ENCODE data around the gene QRICH1. TPM values are rescaled to one million over a fixed set of nuclear protein-coding genes. Genes with fewer than 3 reads are reported as not detected.
"Not testable (repeated sequence)": the region's sequence is repeated elsewhere in the genome, so short reads cannot be mapped to it uniquely, and the experiment has no call there.

Gene QRICH1
- total RNA-seq, 1 donor from 2014 or later: 55.3 TPM

- no peak for DNase-seq (ENCODE audit: low read depth)
Measured at GRCh38 chr3:49017229-49017970, 76.5 kb downstream of the QRICH1 start.

GRCh38 chr3:49016414-49017228 lies 77.2 kb downstream of the QRICH1 start:
- no peak for DNase-seq (ENCODE audit: low read depth)

DNA sequence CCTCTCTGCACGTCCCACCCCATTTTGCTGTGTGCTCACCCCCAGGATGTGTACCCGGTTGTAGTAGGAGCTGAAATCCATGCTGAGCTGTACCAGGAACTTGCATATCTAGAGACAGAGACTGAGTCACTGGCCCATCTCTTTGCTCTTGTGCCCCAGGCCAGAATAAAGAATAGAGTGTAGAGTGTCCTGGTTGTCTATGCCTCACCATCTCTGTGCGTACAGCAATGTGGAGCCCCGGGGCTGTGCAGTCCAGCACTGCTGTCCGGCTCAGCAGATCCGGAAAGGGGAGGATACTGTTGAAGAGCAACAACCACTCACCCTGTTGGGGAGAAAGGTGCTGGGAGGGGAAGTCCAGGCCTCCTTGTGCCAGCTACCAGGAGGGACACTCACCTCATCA lies 78.1 kb downstream of the QRICH1 start:
- DNase-seq (ENCODE audit: low read depth): no peak

DNA sequence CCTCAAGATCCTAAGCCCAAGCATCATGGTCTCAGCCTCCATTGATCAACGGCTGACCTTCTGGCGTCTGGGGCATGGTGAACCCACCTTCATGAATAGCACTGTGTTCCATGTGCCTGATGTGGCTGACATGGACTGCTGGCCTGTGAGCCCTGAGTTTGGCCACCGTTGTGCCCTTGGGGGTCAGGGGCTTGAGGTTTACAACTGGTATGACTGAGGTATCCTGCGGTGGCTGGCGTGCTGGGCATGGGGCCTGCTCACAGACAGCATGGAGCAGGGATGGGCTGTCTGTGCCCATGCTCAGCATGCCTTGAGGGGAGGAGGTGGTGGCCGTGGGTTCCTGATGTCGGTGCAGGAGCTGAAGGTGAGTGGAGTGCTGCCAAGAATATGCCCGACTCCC lies 78.8 kb downstream of the QRICH1 start:
- DNase-seq (ENCODE audit: low read depth): no peak

GRCh38 chr3:49013738-49014660 lies 79.9 kb downstream of the QRICH1 start:
- no peak for DNase-seq (ENCODE audit: low read depth)

DNA sequence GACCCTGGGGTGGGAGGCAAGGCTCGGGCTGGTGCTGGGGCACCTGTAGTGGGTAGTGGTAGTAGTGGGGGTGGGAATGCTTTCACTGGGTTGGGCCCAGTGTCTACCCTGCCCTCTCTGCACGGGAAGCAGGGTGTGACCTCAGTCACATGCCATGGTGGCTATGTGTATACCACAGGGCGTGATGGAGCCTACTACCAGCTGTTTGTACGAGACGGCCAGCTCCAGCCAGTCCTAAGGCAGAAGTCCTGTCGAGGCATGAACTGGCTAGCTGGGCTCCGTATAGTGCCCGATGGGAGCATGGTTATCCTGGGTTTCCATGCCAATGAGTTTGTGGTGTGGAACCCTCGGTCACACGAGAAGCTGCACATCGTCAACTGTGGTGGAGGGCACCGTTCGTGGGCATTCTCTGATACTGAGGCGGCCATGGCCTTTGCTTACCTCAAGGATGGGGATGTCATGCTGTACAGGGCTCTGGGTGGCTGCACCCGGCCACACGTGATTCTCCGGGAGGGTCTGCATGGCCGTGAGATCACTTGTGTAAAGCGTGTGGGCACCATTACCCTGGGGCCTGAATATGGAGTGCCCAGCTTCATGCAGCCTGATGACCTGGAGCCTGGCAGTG lies 80.6 kb downstream of the QRICH1 start:
- no peak for DNase-seq (ENCODE audit: low read depth)

DNA sequence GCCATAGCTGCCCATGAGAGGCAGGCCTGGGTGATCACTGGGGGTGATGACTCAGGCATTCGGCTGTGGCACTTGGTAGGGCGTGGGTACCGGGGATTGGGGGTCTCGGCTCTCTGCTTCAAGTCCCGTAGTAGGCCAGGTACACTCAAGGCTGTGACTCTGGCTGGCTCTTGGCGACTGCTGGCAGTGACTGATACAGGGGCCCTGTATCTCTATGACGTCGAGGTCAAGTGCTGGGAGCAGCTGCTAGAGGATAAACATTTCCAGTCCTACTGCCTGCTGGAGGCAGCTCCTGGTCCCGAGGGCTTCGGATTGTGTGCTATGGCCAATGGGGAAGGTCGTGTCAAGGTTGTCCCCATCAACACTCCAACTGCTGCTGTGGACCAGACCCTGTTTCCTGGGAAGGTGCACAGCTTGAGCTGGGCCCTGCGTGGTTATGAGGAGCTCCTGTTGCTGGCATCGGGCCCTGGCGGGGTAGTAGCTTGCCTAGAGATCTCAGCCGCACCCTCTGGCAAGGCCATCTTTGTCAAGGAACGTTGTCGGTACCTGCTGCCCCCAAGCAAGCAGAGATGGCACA lies 81.3 kb downstream of the QRICH1 start:
- DNase-seq (ENCODE audit: low read depth): no peak

GRCh38 chr3:49009396-49009795 lies 84.5 kb downstream of the QRICH1 start:
- no peak for DNase-seq (ENCODE audit: low read depth)

- not testable (repeated sequence) for DNase-seq (ENCODE audit: low read depth)
Measured at GRCh38 chr3:49008627-49009026, 85.2 kb downstream of the QRICH1 start.

- DNase-seq (ENCODE audit: low read depth): peak; percentile 44
Measured at GRCh38 chr3:49007771-49008528, 85.9 kb downstream of the QRICH1 start.

DNA sequence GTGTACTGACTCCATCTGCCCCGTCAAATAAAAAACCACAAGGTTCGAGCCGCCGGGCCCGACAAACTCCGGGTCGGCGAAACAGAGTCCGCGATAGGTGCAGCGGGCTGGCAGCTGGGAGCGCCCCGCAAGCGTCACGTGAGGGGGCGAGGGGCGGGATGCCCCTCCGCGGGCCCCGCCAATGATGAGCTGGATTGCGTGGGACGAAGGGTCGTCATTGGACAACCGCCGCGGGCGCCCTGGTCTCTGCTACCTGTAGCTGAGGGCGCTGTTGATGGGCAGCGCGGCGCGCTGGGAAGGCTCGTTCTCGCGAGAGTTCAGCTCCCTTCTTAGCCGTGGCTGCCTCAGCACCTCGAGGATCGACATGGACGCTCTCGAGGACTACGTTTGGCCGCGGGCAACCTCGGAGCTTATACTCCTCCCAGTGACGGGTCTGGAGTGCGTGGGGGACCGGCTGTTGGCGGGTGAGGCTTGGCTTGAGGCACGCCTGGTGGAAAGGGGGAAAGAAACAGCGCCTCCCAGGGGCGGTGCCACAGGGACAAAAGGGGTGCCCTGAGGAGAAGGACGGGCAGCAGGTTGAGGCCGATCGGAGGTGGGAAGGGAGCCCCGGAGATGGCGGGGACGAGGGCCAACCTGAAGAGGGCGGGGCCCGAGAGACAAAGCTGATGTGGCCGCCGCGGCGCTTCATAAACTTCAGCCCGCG lies 86.7 kb downstream of the QRICH1 start, which contains the start of gene WDR6:
WDR6 (plus strand) TSS at position 324 of the 703 bp plus-strand sequence; CDS start at position 365, 41 bp downstream.
- DNase-seq (ENCODE audit: low read depth): peak; percentile 94

GRCh38 chr3:49006408-49007067 lies 87.3 kb downstream of the QRICH1 start:
- no peak for DNase-seq (ENCODE audit: low read depth)

- DNase-seq (ENCODE audit: low read depth): no peak
Measured at GRCh38 chr3:49005998-49006397, 87.9 kb downstream of the QRICH1 start.

DNA sequence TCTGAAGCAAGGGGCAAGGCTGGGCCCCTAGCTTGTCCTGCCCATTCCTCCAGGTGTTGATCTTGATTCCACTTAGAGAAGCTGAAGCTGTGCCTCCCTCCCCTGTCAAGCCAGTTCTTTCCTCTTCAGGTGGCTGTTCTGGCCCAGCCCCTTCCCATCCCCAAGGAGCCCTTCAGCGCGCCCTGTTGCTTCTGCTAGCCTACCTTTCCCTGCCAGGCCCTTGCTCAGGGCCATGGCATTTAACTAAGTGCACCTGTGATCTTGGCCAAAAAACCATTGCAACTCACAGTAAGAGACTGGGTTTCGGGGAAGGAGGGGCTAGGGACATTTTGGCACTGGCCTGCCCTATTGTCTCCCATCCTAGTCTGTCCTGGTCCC lies 88.6 kb downstream of the QRICH1 start:
- DNase-seq (ENCODE audit: low read depth): no peak

GRCh38 chr3:49004352-49005302 lies 89.2 kb downstream of the QRICH1 start:
- no peak for DNase-seq (ENCODE audit: low read depth)

- no peak for DNase-seq (ENCODE audit: low read depth)
Measured at GRCh38 chr3:49001155-49001554, 92.7 kb downstream of the QRICH1 start.

DNA sequence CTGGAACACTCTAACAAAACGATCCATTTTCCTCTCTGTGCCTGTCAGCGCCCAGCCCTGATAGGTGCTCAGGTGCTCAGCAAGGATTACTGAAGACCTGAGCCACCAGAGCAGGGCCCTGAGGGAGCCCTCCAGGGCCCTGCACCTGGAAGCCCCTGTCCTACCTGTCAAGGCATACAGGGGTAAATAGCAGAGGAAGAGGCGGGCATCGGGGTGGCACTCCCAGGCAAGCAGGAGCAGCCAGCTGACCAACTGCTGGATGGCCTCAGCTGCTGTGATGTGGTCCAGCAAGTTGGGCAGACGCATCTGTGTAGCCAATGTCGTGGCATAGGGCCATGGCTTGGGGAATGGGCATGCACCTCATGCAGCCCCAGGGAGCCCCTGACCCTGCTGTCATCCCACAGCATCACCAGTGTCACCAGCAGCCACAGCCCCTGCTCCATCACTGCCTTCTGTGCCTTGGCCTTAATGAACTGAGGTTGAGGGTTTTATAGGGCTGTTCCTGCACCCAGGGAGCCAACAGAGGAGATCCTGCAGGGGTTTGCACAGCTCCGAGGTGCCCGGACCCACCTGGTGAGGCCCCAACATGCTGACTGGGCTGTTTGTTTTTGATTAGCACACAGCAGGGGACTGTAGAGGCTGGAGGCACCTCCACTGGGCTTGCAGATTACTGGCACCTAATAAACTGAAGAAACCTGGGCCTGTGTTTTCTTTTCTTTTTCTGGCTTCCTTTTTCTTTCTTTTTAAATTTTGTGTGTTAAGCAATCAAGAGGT lies 94.6 kb downstream of the QRICH1 start:
- no peak for DNase-seq (ENCODE audit: low read depth)

All from renal cortical epithelial cell (primary cell).